Dermis microvascular lymphatic vessel endothelial cell (primary cell): ENCODE data around the gene ASB6. TPM values are rescaled to one million over a fixed set of nuclear protein-coding genes. Genes with fewer than 3 reads are reported as not detected.
A peak's percentile ranks its signal among the peaks of the same experiment; 100 is the strongest.
"Not testable (repeated sequence)": the region's sequence is repeated elsewhere in the genome, so short reads cannot be mapped to it uniquely, and the experiment has no call there.

Experiments used
- DNase-seq, 2 donors: peaks; one replicate each; pipeline versions ENCODE4 v3.0.0 to v3.0.0-alpha.2; 2010; ENCODE audit warnings: low read depth in 2 of 2
- total RNA-seq: library from RNA; depleted of rRNA; stranded (reverse); fragments of >200 nt; gene quantifications from 2 replicates; pipeline ENCODE4 v1.2.1, GENCODE V29; 2014

Gene ASB6
- total RNA-seq, 1 donor from 2014 or later, result 9.2 TPM

GRCh38 chr9:129608561-129609481, 33.1 kb downstream of the ASB6 start:
- no peak for DNase-seq

GRCh38 chr9:129607027-129607387, 34.9 kb downstream of the ASB6 start:
- DNase-seq, result no peak

GRCh38 chr9:129606161-129607026, 35.6 kb downstream of the ASB6 start:
- DNase-seq, result no peak

- no peak for DNase-seq
Measured at GRCh38 chr9:129604766-129605163, 37.2 kb downstream of the ASB6 start.

DNA sequence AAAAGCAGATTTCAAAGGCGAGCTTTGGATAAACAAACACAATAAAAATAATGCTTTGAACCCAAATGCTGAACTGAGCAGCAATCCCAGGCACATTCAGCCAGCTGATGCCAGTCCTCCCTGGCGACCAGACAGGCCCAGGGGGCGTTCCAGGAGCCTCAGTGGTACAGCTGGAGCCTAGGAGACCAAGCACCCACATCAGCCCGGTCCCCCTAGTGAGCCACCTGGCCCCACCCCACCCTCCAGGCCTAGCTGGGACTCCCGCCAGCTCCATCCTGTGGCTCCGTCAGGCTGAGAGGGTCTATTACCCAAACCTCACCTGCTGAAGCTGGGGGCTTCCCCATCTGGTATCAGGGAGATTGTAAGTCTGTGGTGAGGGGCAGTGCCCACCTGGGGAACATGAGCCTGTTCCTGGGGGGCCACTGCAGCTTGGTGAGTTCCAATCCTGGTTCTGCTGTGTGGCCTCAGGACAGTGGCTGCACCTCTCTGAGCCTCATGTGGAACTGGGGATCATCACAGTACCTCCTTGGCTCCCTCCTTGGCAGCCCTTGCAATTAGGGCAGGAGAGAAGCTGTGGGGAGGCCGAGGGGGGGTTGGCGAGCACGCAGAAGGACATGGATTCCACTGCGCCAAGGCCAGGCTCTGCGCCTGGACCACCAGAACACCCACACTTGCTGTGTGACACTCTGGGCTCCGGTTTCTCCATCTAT, 37.7 kb downstream of the ASB6 start:
- no peak for DNase-seq

DNA sequence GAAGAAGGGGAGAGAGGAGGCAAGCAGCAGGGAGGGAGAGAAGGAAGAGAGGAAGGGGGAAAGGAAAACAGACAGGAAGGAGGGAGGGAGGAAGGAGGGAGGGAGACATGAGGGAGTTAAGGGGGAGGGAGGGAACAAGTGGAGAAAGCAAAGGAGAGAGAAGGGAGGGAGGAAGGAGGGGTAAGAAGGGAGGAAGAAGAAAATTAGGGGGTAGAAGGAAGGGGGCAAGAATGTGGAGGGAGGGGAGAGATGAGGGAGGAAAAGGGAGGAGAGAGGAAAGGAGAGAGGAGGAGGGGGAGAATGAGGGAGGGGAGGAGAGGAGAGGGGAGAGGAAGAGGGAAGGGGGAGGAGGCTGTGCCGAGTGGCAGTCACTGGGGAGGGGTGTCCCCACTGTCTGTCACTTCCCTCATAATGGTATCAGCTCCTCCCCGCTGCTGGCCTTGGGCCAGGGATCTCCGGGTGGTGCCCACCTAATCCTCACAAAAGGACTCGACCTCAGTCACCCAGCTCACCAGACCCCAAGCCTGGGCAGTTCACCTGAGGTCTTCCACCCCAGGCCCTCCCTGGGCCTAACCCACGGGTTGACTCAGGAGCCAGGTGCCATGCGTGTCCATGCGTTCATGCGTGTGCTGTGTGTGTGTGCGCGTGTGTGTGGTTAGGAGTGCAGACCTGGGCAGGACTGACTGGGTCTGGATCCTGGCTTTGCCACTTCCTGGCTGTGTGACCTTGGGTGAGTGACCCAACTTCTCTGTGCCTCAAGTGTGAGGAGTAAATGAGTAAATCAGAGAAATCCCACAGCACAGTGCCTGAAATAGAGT, 39.1 kb downstream of the ASB6 start:
- no peak for DNase-seq

- DNase-seq, result no peak
Measured at GRCh38 chr9:129601082-129601674, 40.8 kb downstream of the ASB6 start.

GRCh38 chr9:129598089-129598596, 43.8 kb downstream of the ASB6 start:
- no peak for DNase-seq

- peak in 1 of 2 donors; percentile 50 for DNase-seq
Measured at GRCh38 chr9:129597355-129598088, 44.4 kb downstream of the ASB6 start.

GRCh38 chr9:129596541-129597331, 45.2 kb downstream of the ASB6 start:
- DNase-seq, result no peak

- no peak for DNase-seq
Measured at GRCh38 chr9:129595903-129596540, 45.9 kb downstream of the ASB6 start.

DNA sequence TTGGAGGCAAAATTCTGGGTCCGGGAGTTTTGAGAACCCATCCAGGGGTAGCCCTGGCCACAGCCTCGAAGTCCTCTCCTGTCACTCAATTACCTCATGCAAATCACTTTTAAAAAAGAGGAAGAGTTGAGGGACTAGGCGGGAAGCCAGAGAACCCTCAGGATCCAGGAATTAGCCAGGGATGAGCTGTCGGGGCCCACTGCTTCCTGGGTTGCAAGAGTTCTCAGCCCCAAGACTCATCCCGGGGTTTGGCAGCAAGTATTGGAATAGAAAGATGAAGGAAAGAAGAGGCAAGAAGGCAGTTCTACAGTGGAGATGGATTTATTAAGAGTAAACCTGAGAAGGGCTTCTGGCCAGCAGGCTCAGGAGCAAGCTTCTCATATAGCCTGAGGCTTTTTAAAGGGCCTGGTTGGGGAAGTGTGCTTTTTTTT, 46.6 kb downstream of the ASB6 start:
- DNase-seq, result no peak

- no peak for DNase-seq
Measured at GRCh38 chr9:129594632-129595031, 47.3 kb downstream of the ASB6 start.

- not testable (repeated sequence) for DNase-seq
Measured at GRCh38 chr9:129592790-129593189, 49.2 kb downstream of the ASB6 start.

- DNase-seq, result no peak
Measured at GRCh38 chr9:129591916-129592315, 50.0 kb downstream of the ASB6 start.

- no peak for DNase-seq
Measured at GRCh38 chr9:129590466-129590865, 51.5 kb downstream of the ASB6 start.

DNA sequence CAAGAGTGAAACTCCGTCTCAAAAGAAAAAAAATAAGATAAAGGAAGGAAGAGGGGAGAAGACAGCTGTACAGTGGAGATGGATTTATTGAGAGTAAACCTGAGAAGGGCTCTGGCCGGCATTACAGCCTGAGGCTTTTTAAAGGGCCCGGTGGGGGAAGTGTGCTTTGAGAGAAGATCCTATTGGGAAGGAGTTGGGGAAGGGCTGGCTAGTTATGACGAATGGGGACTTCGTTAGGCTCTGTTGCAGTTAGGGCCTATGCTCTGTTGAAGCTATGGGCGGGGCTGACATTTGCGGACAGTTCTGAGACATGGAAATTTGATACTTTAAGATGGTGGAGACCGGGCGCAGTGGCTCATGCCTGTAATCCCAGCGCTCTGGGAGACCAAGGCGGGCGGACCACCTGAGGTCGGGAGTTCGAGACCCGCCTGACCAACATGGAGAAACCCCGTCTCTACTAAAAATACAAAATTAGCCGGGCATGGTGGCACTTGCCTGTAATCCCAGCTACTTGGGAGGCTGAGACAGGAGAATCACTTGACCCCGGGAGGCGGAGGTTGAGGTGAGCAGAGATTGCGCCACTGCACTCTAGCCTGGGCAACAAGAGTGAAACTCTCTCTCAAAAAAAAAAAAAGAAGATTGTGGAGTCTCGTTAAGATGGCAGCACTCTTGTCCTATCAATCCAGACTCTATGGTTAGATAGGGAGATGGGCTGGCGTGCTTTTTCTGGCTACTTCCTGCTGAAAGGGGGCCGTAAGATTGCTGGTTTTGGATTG, 54.3 kb downstream of the ASB6 start:
- DNase-seq, result no peak
